ENCODE measurements around the gene APLF. TPM values are rescaled to one million over a fixed set of nuclear protein-coding genes. Genes with fewer than 3 reads are reported as not detected.
"Not testable (repeated sequence)": the region's sequence is repeated elsewhere in the genome, so short reads cannot be mapped to it uniquely, and the experiment has no call there.

The APLF gene
- total RNA-seq, 2 experiments from 2014 or later = 3.0 to 3.1 TPM

- H3K9me3 Mint-ChIP-seq = no peaks in the 10 kb centered on the region
- no peak overlapping the region for H3K4me3 Mint-ChIP-seq
- POLR2A ChIA-PET = no interaction called here
- H3K36me3 Mint-ChIP-seq = peaks cover 2% of the 10 kb centered on the region
- CTCF ChIA-PET = no interaction called here
- H3K27ac Mint-ChIP-seq = no peak overlapping the region
- H3K4me1 Mint-ChIP-seq (ENCODE audit: low read depth) = peaks cover 8% of the 10 kb centered on the region
- no peaks in the 10 kb centered on the region for H3K27me3 Mint-ChIP-seq
- DNase-seq = no peak
- intact Hi-C loops (cut with micrococcal nuclease) = no loop called here
Observed at GRCh38 chr2:68556381-68556780, 89.0 kb downstream of the APLF start.

- ChIA-PET POLR2A (no interaction called here), CTCF (no interaction called here)
- H3K9me3 Mint-ChIP-seq = no peaks in the 10 kb centered on the region
Observed at GRCh38 chr2:68558576-68558975, 91.2 kb downstream of the APLF start.

GRCh38 chr2:68559692-68560091 is 92.3 kb downstream of the APLF start:
- POLR2A ChIA-PET = no interaction called here
- Mint-ChIP-seq H3K27ac (no peak overlapping the region), H3K36me3 (peaks cover under 1% of the 10 kb centered on the region), H3K4me3 (no peak overlapping the region), H3K4me1 (ENCODE audit: low read depth) (peaks cover 8% of the 10 kb centered on the region), H3K9me3 (no peaks in the 10 kb centered on the region), H3K27me3 (no peaks in the 10 kb centered on the region)
- DNase-seq = no peak
- CTCF ChIA-PET = no interaction called here
- intact Hi-C loops (cut with micrococcal nuclease) = no loop called here

More at GRCh38 chr2:68558576-68558975, 91.2 kb downstream of the APLF start:
- intact Hi-C loops (cut with micrococcal nuclease) = no loop called here
- Mint-ChIP-seq H3K27me3 (no peaks in the 10 kb centered on the region), H3K4me1 (ENCODE audit: low read depth) (peaks cover 8% of the 10 kb centered on the region), H3K27ac (no peak overlapping the region), H3K36me3 (peaks cover 2% of the 10 kb centered on the region), H3K4me3 (no peak overlapping the region)
- DNase-seq = no peak

- H3K4me3 Mint-ChIP-seq = no peak overlapping the region
- DNase-seq = no peak
- H3K27me3 Mint-ChIP-seq = no peaks in the 10 kb centered on the region
- ChIA-PET CTCF (no interaction called here), POLR2A (no interaction called here)
- intact Hi-C loops (cut with micrococcal nuclease) = no loop called here
- no peak overlapping the region for H3K27ac Mint-ChIP-seq
- no peaks in the 10 kb centered on the region for H3K36me3 Mint-ChIP-seq
- H3K9me3 Mint-ChIP-seq = no peaks in the 10 kb centered on the region
- peaks cover 8% of the 10 kb centered on the region for H3K4me1 Mint-ChIP-seq (ENCODE audit: low read depth)
Observed at GRCh38 chr2:68560545-68560944, 93.2 kb downstream of the APLF start.

GRCh38 chr2:68561372-68561771 is 94.0 kb downstream of the APLF start:
- Mint-ChIP-seq H3K4me3 (no peak overlapping the region), H3K27ac (no peak overlapping the region), H3K4me1 (ENCODE audit: low read depth) (peaks cover 8% of the 10 kb centered on the region), H3K27me3 (no peaks in the 10 kb centered on the region), H3K36me3 (no peaks in the 10 kb centered on the region), H3K9me3 (no peaks in the 10 kb centered on the region)
- intact Hi-C loops (cut with micrococcal nuclease) = no loop called here
- DNase-seq = no peak
- ChIA-PET POLR2A (no interaction called here), CTCF (no interaction called here)

- no peaks in the 10 kb centered on the region for H3K36me3 Mint-ChIP-seq
- no peaks in the 10 kb centered on the region for H3K9me3 Mint-ChIP-seq
- no peaks in the 10 kb centered on the region for H3K27me3 Mint-ChIP-seq
- H3K27ac Mint-ChIP-seq = no peak overlapping the region
- peaks cover 8% of the 10 kb centered on the region for H3K4me1 Mint-ChIP-seq (ENCODE audit: low read depth)
- POLR2A ChIA-PET = no interaction called here
- H3K4me3 Mint-ChIP-seq = no peak overlapping the region
- DNase-seq = no peak
- intact Hi-C loops (cut with micrococcal nuclease) = no loop called here
- CTCF ChIA-PET = no interaction called here
Observed at GRCh38 chr2:68562934-68563333, 95.5 kb downstream of the APLF start.

- Mint-ChIP-seq H3K9me3 (no peaks in the 10 kb centered on the region), H3K4me1 (ENCODE audit: low read depth) (peaks cover 5% of the 10 kb centered on the region), H3K27me3 (no peaks in the 10 kb centered on the region), H3K4me3 (no peak overlapping the region), H3K36me3 (no peaks in the 10 kb centered on the region), H3K27ac (no peak overlapping the region)
- DNase-seq = no peak
- intact Hi-C loops (cut with micrococcal nuclease) = no loop called here
- CTCF ChIA-PET = interaction anchor here (1.2 to 2.2 kb wide), 2 partner anchors 31 to 101 kb away, joined by 5 to 6 read pairs; no protein-coding TSS in a partner anchor
- POLR2A ChIA-PET = no interaction called here
Observed at GRCh38 chr2:68564426-68564825, 97.0 kb downstream of the APLF start.

GRCh38 chr2:68565273-68565672 is 97.9 kb downstream of the APLF start:
- DNase-seq = no peak
- Mint-ChIP-seq H3K27me3 (no peaks in the 10 kb centered on the region), H3K36me3 (no peaks in the 10 kb centered on the region), H3K27ac (no peak overlapping the region), H3K4me3 (no peak overlapping the region), H3K9me3 (no peaks in the 10 kb centered on the region), H3K4me1 (ENCODE audit: low read depth) (no peaks in the 10 kb centered on the region)
- ChIA-PET POLR2A (no interaction called here), CTCF (interaction anchor here (0.6 to 2.2 kb wide), 2 partner anchors 102 to 252 kb away, joined by 3 to 6 read pairs; no protein-coding TSS in a partner anchor)
- intact Hi-C loops (cut with micrococcal nuclease) = no loop called here

GRCh38 chr2:68565858-68566257 is 98.5 kb downstream of the APLF start:
- H3K27ac Mint-ChIP-seq = no peak overlapping the region
- H3K36me3 Mint-ChIP-seq = no peaks in the 10 kb centered on the region
- ChIA-PET CTCF (interaction anchor here (2.2 kb wide), 1 partner anchor 102 kb away, joined by 6 read pairs; no protein-coding TSS in a partner anchor), POLR2A (no interaction called here)
- H3K4me1 Mint-ChIP-seq (ENCODE audit: low read depth) = no peaks in the 10 kb centered on the region
- no peaks in the 10 kb centered on the region for H3K9me3 Mint-ChIP-seq
- no peaks in the 10 kb centered on the region for H3K27me3 Mint-ChIP-seq
- intact Hi-C loops (cut with micrococcal nuclease) = no loop called here
- no peak for DNase-seq
- H3K4me3 Mint-ChIP-seq = no peak overlapping the region

GRCh38 chr2:68566362-68566761 is 99.0 kb downstream of the APLF start:
- no peak overlapping the region for H3K27ac Mint-ChIP-seq
- CTCF ChIA-PET = no interaction called here

GRCh38 chr2:68568116-68568515 is 100.7 kb downstream of the APLF start:
- intact Hi-C loops (cut with micrococcal nuclease) = no loop called here
- H3K27me3 Mint-ChIP-seq = no peaks in the 10 kb centered on the region
- peaks cover 2% of the 10 kb centered on the region for H3K36me3 Mint-ChIP-seq
- no peak overlapping the region for H3K4me3 Mint-ChIP-seq
- no peaks in the 10 kb centered on the region for H3K4me1 Mint-ChIP-seq (ENCODE audit: low read depth)
- no peak for DNase-seq
- CTCF ChIA-PET = no interaction called here
- POLR2A ChIA-PET = no interaction called here
- H3K9me3 Mint-ChIP-seq = no peaks in the 10 kb centered on the region
- no peak overlapping the region for H3K27ac Mint-ChIP-seq

More at GRCh38 chr2:68566362-68566761, 99.0 kb downstream of the APLF start:
- intact Hi-C loops (cut with micrococcal nuclease) = no loop called here
- H3K4me3 Mint-ChIP-seq = no peak overlapping the region
- H3K36me3 Mint-ChIP-seq = no peaks in the 10 kb centered on the region
- no peaks in the 10 kb centered on the region for H3K9me3 Mint-ChIP-seq
- H3K27me3 Mint-ChIP-seq = no peaks in the 10 kb centered on the region
- POLR2A ChIA-PET = no interaction called here
- DNase-seq = no peak
- H3K4me1 Mint-ChIP-seq (ENCODE audit: low read depth) = no peaks in the 10 kb centered on the region

GRCh38 chr2:68569604-68570003 is 102.2 kb downstream of the APLF start:
- Mint-ChIP-seq H3K27ac (no peak overlapping the region), H3K4me1 (ENCODE audit: low read depth) (no peaks in the 10 kb centered on the region), H3K36me3 (peaks cover 2% of the 10 kb centered on the region), H3K27me3 (no peaks in the 10 kb centered on the region), H3K4me3 (no peak overlapping the region), H3K9me3 (no peaks in the 10 kb centered on the region)
- ChIA-PET CTCF (interaction anchor here (1.5 kb wide), 1 partner anchor 26 kb away, joined by 6 read pairs; no protein-coding TSS in a partner anchor), POLR2A (no interaction called here)
- no peak for DNase-seq
- intact Hi-C loops (cut with micrococcal nuclease) = no loop called here

GRCh38 chr2:68570434-68570833 is 103.0 kb downstream of the APLF start:
- DNase-seq; H3K36me3 Mint-ChIP-seq; H3K4me1 Mint-ChIP-seq (ENCODE audit: low read depth); POLR2A ChIA-PET; intact Hi-C loops (cut with micrococcal nuclease); H3K9me3 Mint-ChIP-seq; H3K27ac Mint-ChIP-seq; CTCF ChIA-PET; H3K27me3 Mint-ChIP-seq; H3K4me3 Mint-ChIP-seq: not testable (repeated sequence)
